ENCODE data around the gene SLC5A10. TPM values are rescaled to one million over a fixed set of nuclear protein-coding genes. Genes with fewer than 3 reads are reported as not detected.

SLC5A10 gene
- total RNA-seq, 1 experiment from 2014 or later, result not detected

DNA sequence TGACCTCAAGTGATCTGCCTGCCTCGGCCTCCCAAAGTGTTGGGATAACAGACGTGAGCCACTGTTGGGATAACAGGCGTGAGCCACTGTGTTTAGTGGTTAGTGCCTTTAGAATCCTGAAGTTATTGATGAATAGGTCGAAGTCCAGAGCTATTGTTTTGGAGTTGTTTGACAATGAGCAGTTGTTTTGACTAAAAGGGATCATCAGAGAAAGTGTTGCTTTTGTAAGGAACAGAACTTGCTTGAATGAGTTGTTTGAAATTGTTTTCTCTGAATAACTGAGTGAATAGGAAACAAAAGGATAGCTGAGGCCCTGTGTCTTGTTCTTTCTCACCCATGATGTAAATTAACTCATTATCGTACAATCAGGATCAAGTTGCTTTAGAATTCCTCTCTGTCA lies 47.5 kb upstream of the SLC5A10 start:
- Mint-ChIP-seq H3K27ac (0 out of 7 replicates have a peak overlapping the region, but pooled peaks of 1 of the 3 experiments have one; percentile 73), H3K4me1 (peaks cover 5% of the 10 kb centered on the region in 2 experiments; a peak in 3 of 4 replicates), H3K4me3 (no peak overlapping the region), H3K27me3 (ENCODE audit: low read depth) (no peaks in the 10 kb centered on the region), H3K9me3 (no peaks in the 10 kb centered on the region), H3K36me3 (ENCODE audit: insufficient read depth in 1 of 3, low read depth in 3 of 3) (peaks cover 22 to 58% (median 57%) of the 10 kb centered on the region in 3 experiments)
- Histone ChIP-seq H4K20me1 (ENCODE audit: control insufficient read depth, insufficient read depth, insufficient read length) (no peaks in the 10 kb centered on the region), H3K4ac (ENCODE audit: low read depth, low read length) (no peak overlapping the region), H3T11ph (ENCODE audit: low read length) (no peak overlapping the region), H3K27ac (ENCODE audit: insufficient read length, low read depth, low read length) (no peak overlapping the region), H3K9ac (ENCODE audit: extremely low read depth, insufficient read length, low read length) (no peak overlapping the region), H3K23me2 (ENCODE audit: insufficient read length, low read depth, low read length, poor library complexity, severe bottlenecking) (no peaks in the 10 kb centered on the region), H2AFZ (ENCODE audit: low read length) (no peak overlapping the region), H3K79me2 (ENCODE audit: insufficient read depth, low read length) (no peaks in the 10 kb centered on the region), H4K5ac (ENCODE audit: insufficient read length, low read depth, low read length) (no peak overlapping the region), H2BK5ac (ENCODE audit: insufficient read length, low read length) (no peak overlapping the region), H4K8ac (replicated peaks; ENCODE audit: insufficient read length, low read depth, low read length) (no peak overlapping the region), H2AK5ac (ENCODE audit: insufficient read length, low read length) (no peak overlapping the region), H2BK120ac (ENCODE audit: low read depth, low read length, poor library complexity, severe bottlenecking) (no peak overlapping the region), H2BK12ac (ENCODE audit: insufficient read length, low read depth, low read length) (no peak overlapping the region), H3K9me3 (ENCODE audit: control insufficient read depth, low read depth, low read length) (no peaks in the 10 kb centered on the region), H3K23ac (ENCODE audit: insufficient read length, low read depth, low read length) (no peak overlapping the region), H3K18ac (ENCODE audit: insufficient read length, low read depth, low read length) (no peak overlapping the region), H3K56ac (ENCODE audit: insufficient read length, low read depth, low read length) (no peak overlapping the region), H3K14ac (ENCODE audit: insufficient read depth, low read length) (no peak overlapping the region), H4K91ac (ENCODE audit: insufficient read length, low read depth, low read length) (no peak overlapping the region), H3K4me2 (ENCODE audit: insufficient read depth, insufficient read length, low read length) (no peak overlapping the region), H2BK20ac (ENCODE audit: low read depth, low read length, poor library complexity, severe bottlenecking) (no peak overlapping the region), H2BK15ac (ENCODE audit: low read depth, low read length) (no peak overlapping the region), H3K4me1 (ENCODE audit: insufficient read depth, low read length) (no peaks in the 10 kb centered on the region), H3K79me1 (ENCODE audit: insufficient read depth, low read depth, low read length, poor library complexity, severe bottlenecking) (peaks cover 6% of the 10 kb centered on the region), H3K27me3 (ENCODE audit: insufficient read depth, low read length) (no peaks in the 10 kb centered on the region; the same call in 1 of the 2 replicates)
- WGBS (ENCODE audit: extremely low coverage, insufficient read length, low lambda C conversion rate), result no CpG with 5 or more reads among the region's 5 CpGs
- no peak for DNase-seq
- TF ChIP-seq, protein P1, sequence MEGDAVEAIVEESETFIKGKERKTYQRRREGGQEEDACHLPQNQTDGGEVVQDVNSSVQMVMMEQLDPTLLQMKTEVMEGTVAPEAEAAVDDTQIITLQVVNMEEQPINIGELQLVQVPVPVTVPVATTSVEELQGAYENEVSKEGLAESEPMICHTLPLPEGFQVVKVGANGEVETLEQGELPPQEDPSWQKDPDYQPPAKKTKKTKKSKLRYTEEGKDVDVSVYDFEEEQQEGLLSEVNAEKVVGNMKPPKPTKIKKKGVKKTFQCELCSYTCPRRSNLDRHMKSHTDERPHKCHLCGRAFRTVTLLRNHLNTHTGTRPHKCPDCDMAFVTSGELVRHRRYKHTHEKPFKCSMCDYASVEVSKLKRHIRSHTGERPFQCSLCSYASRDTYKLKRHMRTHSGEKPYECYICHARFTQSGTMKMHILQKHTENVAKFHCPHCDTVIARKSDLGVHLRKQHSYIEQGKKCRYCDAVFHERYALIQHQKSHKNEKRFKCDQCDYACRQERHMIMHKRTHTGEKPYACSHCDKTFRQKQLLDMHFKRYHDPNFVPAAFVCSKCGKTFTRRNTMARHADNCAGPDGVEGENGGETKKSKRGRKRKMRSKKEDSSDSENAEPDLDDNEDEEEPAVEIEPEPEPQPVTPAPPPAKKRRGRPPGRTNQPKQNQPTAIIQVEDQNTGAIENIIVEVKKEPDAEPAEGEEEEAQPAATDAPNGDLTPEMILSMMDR (conservative IDR thresholded peaks at IDR 0.05), result no peak
